Measurements from ENCODE around the gene PCSK6.

The PCSK6 gene

GRCh38 chr15:101264911-101265641 lies 224.4 kb downstream of the PCSK6 start:
- no peak for DNase-seq

- DNase-seq, result no peak
These were observed 225.5 kb downstream of the PCSK6 start for GRCh38 chr15:101264011-101264410.

GRCh38 chr15:101262551-101262950 lies 227.0 kb downstream of the PCSK6 start:
- DNase-seq, result no peak

- no peak for DNase-seq
These were observed 231.0 kb downstream of the PCSK6 start for GRCh38 chr15:101258238-101259144.

- no peak for DNase-seq
These were observed 232.8 kb downstream of the PCSK6 start for GRCh38 chr15:101256757-101257156.

GRCh38 chr15:101255615-101256241 lies 233.8 kb downstream of the PCSK6 start:
- DNase-seq, result peak; percentile 92

GRCh38 chr15:101255051-101255395 lies 234.5 kb downstream of the PCSK6 start:
- no peak for DNase-seq

- no peak for DNase-seq
These were observed 235.1 kb downstream of the PCSK6 start for GRCh38 chr15:101254157-101255050.
